Left forelimb (tissue), 1 donor: ENCODE data around the gene PPP1R3G.

Experiments
- DNase-seq: peaks from one replicate; pipeline ENCODE4 v3.0.0-alpha.2; 2018; ENCODE audit warnings: low spot score

Gene PPP1R3G

DNA sequence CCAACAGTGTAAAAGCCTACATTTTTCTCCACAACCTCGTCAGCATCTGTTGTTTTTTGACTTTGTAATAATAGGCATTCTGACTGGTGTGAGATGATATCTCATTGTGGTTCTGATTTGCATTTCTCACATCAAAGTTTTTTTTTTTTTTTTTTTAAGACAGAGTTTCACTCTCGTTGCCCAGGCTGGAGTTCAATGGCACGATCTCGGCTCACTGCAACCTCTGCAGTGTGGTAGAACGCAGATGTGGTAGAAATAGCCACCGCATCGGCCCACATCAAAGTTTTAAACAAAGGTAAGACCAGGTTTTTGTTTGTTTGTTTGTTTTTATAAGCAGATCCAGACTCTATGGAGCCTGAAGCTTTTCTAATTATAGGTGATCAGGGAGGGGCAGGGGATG is 12.7 kb upstream of the PPP1R3G start:
- DNase-seq: no peak

GRCh38 chr6:5073992-5074391 is 11.1 kb upstream of the PPP1R3G start:
- no peak for DNase-seq

GRCh38 chr6:5076931-5077330 is 8.2 kb upstream of the PPP1R3G start:
- no peak for DNase-seq

GRCh38 chr6:5078121-5078669 is 6.9 kb upstream of the PPP1R3G start:
- DNase-seq: no peak

GRCh38 chr6:5079692-5080091 is 5.4 kb upstream of the PPP1R3G start:
- no peak for DNase-seq

GRCh38 chr6:5080574-5080973 is 4.6 kb upstream of the PPP1R3G start:
- DNase-seq: no peak

DNA sequence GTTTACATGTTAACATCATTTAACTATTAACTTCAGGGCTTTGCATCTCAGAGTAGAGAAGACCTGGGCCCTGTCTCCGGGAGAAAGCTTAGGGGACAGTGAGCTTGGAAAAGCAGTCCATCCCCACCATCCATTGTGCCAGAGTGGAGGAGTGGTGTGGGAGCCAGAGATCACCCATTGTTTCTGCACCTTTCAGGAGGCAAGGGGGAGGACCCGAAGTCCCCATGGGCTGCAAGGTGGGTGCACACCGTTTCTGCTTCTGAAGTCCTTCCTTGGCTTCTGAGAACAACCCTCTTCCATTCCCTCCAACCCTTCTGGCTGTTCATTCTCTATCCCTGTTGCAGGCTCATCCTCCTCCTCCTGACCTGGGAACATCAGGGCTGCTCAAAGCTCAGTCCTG is 4.0 kb upstream of the PPP1R3G start:
- DNase-seq: no peak

DNA sequence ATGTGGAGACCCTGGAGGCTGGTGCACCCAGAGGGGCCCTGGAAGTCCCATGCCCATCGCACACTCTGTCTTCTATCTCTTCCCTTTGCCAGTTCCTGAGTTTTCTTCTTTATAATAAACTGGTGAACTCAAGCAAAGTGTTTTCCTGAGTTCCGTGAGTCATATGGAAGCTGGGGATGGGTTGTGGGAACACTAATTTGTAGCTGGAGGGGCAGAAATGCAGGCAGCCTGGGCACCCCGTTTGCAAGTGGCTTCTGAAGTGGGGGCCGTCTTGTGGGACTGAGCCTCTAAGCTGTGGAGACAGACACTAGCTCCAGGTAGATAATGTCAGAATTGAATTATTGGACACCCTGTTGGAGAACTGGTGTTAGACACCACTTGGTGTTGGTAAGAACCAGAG is 3.2 kb upstream of the PPP1R3G start:
- no peak for DNase-seq

- no peak for DNase-seq
These were observed 2.4 kb upstream of the PPP1R3G start for GRCh38 chr6:5082487-5083306.

- DNase-seq: no peak
These were observed 1.9 kb upstream of the PPP1R3G start for GRCh38 chr6:5083307-5083583.

- DNase-seq: no peak
These were observed 1.3 kb upstream of the PPP1R3G start for GRCh38 chr6:5083813-5084359.

DNA sequence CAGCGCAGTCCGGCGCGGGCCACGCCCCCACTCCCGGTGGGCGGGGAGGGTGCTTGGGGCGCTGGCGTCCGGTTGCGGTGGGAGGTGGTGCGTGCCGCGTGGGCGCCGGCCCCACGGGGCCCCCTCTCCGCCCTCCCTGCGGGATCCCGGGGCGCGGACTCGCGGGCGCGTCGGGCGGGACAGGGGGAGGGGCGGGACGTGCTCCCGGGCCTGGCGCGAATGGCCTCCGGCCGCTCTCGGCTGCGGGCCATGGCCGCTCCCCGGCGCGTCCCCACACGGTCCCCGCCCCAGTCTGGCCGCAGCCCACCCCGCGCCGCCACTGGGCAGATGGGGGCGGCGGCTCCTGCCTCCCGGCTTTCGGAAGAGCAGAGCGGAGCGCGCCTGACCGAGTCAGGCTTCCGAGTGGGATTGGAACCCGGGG is 771 bp upstream of the PPP1R3G start:
- DNase-seq: peak; percentile 81

- peak; percentile 75 for DNase-seq
These were observed 630 bp downstream of the PPP1R3G start for GRCh38 chr6:5085648-5086293.

- DNase-seq: no peak
These were observed 1.3 kb downstream of the PPP1R3G start for GRCh38 chr6:5086294-5086890.

GRCh38 chr6:5087389-5087788 is 2.2 kb downstream of the PPP1R3G start:
- DNase-seq: no peak

DNA sequence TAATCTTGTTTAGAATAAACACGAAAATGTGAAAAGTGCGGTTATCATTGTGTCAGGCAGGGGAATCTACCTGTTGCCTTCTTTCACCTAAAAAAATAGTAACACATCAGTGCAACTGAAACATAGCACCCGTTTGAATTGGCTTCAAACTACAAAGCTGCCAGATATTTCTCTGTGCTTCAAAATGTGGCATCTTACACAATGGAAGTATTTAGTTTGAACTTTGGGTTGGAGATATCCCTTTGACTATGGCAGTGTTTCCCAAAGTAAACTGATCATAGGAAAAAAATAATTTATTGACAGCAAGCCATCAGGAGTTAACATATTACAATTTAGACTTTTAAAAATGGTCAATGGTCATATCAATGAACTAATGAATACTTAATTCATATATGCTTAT is 3.6 kb downstream of the PPP1R3G start:
- no peak for DNase-seq

DNA sequence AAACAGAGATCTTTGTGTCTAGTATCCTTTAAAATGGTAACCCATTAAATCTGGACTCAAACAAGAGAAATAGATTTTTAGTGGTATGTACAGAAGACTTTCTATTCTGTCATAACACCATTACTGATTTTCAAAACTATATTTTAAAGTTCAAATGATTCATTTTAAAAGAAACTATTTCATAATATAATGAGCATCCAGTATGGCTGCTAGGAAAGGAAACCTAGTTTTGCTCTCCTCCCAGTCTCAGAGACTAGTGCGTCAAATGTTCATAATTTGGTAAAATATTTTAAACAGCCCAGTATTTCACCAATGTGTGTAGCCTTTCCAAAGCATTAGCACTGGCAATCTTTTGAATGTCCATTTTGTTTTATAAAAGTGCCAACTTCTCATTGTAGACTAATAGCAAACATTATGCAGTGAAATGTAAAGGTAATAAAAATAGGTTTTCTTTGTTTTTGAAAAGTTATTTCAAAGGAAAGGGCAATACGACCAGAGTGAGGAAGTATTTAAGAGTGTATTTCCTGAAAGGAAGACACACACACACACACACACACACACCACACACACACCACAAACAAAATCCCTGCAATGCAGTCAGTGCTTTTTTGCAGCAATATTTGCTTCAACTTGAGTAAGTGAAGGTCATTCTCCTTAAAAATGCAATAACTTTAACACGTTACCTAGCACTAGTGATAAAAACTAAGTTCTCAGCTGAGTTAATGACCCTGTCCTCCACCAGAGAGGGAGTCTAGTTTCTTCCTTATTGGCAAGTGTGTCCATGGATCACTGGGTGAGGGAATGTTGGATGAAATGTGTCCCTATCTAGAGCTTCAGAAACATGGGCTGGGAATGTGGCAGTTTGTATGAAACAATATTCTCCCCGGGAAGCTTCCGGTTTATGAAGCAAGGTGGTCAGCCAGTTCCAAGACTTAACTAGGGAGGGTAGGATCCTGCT is 4.6 kb downstream of the PPP1R3G start:
- no peak for DNase-seq

- DNase-seq: no peak
These were observed 5.5 kb downstream of the PPP1R3G start for GRCh38 chr6:5090603-5091002.

DNA sequence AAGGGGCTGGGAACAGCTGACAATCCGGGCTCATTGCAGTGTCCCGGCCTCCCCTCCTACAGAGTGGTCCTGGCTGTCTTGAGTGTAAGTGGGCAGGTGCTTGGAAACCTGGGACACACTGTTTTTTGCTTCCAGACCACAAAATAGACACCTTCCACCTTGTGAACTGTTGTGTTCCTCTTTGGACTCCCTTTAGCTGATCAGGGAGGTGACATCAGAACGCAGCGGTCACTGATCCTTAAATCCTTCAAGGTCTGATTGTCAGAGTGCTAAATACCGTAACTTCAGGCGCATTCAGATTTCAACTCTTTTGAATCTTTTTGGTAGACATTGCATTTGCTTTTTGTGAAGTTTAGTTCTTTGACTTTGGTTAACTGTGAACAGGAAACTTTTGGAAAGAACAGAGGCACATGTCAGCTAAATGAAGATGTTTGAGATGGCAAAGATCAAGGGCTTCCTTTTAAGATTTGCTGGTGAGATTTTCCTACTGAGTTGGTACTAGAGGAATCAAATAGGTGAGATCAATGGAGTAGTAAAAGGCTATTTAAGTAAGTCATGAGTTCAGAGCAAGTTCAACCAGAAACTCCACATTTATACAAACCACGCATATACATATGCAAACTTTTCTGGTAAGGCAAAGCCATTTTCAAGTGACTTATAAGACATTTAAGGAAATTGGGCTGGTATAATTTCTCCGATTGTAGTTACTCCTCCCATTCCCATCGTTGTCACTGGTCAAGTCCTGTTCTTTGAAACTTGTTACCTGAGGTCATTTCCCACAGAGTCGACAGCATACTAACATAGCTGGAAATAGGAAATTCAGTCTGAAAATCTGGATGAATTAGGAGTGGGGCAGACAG is 6.3 kb downstream of the PPP1R3G start:
- DNase-seq: no peak

DNA sequence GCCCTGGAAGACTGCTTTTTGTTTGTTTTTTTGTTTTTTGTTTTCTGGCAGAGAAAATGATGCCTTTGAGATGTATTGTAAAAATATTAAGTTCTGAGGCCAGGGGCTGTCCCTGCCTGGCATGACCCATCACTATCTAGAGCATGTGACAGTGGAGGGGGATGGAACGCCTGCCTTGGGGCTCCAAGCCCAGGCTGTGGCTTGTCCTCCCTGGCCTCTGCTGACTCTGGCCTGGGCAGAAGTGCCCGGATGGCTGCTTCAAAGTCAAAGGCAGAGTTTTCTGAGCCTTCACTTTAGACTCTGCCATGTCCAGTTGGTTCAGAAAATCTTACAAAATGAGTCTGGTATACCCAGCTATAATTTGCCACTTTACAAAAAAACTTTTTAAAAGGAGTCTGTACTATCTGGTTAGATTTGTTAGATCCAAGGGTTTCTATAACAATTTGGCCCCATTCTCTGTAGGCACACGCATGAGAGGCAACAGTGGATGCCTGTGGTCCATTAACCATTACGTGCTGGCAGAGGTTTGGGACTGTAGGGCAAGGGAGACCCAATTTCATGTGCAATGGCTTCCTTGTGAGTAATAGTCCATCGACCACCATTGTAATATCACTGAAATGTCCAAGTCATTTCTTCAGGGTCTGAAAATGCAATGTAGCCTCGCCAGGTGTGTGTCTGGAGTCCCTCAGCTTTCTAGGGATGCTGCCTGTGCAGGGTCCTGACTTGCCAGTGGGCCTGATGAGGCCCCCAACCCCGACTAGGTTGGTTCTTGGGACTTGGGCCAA is 8.3 kb downstream of the PPP1R3G start:
- no peak for DNase-seq
